Kidney tubule cell (primary cell): Measurements from ENCODE around the gene CAMTA1.
A peak's percentile ranks its signal among the peaks of the same experiment; 100 is the strongest.

Experiments used
- DNase-seq: peaks from one replicate; pipeline ENCODE4 v3.0.0-alpha.2; 2018; ENCODE audit warnings: low spot score

CAMTA1 gene

DNA sequence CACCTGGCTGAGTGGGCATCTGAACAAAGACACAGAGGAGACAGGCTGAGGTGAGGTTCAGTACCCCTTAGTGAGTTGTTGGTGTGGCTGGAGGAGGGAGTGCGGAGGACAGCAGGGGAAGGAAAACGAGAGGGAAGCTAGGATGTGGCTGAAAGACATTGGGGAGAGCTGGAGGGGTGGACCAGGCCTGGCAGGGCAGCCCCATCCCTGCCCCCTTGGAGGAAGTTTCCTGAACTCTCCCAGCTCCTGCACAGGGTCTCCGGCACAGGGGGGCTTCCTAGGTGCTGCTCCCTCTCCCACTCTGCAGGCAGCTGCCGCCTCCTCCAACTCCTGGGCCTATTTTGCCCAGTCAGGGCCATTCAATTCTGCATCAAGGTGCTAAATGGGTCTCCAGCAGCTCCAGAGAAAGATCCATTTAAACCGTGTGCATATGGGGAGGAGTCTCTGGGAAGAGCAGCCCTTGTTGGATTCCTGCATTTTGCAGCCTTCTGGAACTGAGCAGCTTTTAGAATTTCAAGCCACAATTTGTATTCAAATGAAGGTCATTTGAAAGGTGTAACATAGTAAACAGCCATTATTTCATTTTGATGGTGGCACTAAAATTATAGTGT is 193.9 kb downstream of the CAMTA1 start:
- DNase-seq = no peak

DNA sequence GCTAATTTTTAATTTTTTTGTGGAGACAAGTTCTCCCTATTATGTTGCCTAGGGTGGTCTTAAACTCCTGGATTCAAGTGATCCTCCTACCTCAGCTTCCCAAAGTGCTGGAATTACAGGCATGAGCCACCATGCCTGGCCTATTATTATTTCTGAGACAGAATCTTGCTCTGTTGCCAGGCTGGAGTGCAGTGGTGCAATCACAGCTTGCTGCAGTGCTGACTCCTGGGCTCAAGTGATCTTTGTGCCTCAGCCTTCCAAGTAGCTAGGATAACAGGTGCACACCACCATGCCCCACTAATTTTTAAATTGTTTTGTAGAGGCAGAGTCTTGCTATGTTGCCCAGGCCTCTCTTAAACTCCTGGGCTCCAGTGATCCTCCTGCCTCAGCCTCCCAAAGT is 196.3 kb downstream of the CAMTA1 start:
- no peak for DNase-seq

DNA sequence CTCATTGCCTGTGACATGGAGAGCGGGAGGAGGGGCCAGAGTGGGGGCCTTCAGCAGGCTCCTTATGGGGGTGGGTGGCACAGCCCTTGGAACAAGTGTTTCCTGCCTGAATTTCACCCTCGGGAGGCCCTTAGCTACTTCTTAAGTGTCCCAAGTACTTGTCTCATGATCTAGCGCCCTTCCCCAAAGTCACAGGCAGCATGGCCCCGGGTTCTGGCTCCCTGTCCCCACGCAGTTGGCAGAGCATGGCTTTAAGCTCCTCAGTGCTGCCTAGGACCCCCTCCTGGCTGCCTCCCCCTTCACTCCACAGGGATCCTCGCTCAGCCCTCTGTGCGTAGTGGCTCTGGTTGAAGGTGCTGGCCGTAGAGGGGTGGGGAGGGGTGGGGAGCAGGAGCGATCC is 197.2 kb downstream of the CAMTA1 start:
- no peak for DNase-seq

DNA sequence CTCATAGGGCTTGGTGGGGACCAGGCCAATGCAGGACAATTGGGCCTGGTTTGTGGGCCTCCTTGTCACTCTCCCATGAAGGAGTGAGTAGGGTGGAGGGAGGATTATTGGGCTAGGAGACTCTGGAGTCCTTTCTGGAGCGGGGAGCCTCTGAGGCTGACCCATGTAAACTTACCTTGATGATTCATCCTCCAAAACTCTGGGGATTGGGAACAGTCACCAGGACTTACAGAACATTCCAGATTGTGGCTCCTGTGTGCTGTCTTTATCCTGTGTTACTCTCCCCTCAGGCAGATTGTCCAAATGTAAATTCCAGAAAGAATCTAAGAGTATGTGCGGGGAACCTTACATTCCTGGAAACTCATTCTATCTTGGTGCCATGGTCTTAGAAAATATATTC is 197.6 kb downstream of the CAMTA1 start:
- peak; percentile 59 for DNase-seq

DNA sequence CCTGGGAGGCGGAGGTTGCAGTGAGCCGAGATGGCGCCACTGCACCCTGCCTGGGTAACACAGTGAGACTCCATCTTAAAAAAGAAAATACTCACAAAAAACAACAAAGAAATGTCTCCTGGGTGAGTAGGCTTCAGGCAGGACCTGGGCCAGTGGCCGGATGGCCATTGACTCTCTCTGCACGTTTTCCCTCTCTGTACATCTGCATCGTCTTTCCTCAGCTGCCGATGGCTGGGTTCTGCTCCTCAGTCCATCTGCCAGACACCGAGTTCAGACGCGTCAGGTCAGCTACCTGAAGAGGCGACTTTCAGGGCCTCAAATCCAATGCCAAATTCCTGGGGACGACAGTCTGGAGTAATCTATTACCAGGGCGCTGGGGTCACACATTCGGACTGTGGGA is 199.3 kb downstream of the CAMTA1 start:
- DNase-seq = no peak

DNA sequence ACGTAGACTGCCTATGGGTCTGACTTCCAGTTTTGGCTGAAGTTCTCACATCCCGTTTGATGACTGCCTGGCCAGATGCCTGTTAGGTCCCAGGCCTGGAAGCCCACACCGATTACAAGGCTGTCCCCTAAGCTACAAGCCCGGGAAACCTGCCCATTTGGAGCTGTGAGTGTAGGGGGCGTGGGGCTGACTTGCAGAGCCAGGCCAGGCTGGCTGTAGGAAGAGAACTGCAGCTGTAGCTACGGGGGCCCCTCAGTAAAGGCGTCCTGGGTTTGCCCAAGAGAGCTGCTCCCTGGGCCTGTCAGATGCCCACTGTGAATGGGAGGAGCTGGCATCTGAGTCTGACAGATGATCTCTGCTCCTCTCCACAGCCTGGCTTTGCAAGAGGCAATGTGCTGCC is 199.7 kb downstream of the CAMTA1 start:
- no peak for DNase-seq

DNA sequence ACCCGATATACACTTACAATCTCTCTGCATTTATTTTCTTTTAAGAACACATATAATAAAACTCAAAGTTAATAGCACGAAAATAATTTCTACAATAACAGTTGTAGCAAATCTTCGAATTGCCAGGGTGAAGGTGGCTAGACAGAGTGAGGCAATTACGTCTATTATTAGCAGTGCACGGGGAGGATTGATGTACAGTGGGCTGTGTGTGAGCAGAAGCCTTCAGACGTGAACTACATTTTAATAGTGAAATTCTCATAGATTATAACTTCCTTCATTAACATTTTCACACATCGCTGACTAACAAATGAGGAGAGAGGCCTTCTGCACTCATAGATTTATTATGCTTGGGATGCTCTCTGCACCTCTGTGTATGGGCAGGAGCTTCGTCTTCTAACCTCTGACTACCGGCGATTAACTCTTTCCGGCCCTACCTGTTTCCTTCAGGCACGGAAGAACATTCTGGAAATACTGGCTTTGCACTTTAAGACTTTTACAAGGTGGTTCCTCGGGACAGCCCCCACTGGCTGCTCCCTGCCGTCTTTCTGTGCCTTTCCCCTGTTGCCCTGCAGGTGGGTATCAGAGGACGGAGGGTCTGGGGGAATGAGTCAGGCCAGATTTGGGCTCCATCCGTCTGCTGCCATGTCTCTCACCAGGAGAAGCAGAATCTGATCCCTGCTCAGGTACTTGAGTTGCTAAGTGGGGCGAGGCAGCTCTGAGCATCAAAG is 200.5 kb downstream of the CAMTA1 start:
- DNase-seq = no peak

DNA sequence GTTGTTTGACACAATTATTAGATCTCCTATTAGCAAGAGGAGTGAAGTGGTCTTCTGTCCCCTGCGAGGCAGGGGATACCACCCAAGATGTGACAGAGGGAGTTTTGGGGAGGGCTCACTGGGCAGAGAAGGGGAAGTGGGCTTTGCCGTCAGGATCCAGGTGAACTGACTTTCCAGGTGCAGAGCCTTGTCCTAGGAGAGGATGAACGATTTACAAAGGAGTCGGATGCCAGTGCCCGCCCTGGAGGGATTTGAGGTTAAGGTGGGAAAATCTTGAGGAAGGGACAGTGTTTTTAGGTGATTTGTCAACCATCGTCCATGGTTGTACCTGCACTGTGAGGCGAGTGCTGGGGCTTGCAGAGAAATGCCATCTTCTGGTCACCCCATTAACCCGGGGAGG is 201.0 kb downstream of the CAMTA1 start:
- DNase-seq = no peak

DNA sequence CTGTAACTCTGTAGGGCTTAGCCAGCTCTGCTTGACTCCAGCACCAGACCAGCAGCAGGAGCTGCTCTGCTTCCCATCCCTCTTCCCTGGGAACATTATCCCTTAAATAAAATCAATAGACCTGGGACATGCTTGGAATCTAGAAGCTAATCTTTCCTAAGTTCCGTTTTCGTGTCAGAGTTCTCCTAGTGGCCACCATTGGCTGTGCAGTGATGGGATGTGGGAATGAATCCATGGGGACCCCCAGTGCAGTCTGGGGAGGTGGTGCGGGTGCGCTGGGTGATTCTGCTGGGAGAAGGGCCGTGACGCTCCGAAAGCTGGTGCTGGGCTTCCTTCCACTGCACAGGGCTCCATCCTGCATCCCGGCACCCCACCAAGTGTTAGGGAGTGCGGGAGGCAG is 202.7 kb downstream of the CAMTA1 start:
- DNase-seq = no peak

DNA sequence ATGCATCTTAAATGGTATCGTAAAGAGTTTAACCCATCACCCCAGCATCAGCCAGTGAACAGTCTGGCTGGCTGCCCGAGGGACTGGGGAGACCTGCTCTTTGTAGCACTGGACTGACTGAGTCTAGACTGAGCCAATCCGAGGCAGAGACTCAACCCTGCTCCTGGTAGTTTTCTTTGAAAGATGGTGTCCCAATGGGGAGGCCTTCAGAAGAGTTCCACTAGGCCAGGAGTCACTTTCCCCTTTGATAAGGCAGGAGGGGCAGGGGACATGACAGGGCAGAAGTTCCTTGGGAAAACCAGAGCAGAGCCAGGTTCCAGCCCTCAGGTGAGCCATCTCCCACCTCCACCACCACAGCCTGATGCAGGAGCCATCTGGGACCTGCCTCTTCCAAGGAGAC is 203.5 kb downstream of the CAMTA1 start:
- DNase-seq = no peak

DNA sequence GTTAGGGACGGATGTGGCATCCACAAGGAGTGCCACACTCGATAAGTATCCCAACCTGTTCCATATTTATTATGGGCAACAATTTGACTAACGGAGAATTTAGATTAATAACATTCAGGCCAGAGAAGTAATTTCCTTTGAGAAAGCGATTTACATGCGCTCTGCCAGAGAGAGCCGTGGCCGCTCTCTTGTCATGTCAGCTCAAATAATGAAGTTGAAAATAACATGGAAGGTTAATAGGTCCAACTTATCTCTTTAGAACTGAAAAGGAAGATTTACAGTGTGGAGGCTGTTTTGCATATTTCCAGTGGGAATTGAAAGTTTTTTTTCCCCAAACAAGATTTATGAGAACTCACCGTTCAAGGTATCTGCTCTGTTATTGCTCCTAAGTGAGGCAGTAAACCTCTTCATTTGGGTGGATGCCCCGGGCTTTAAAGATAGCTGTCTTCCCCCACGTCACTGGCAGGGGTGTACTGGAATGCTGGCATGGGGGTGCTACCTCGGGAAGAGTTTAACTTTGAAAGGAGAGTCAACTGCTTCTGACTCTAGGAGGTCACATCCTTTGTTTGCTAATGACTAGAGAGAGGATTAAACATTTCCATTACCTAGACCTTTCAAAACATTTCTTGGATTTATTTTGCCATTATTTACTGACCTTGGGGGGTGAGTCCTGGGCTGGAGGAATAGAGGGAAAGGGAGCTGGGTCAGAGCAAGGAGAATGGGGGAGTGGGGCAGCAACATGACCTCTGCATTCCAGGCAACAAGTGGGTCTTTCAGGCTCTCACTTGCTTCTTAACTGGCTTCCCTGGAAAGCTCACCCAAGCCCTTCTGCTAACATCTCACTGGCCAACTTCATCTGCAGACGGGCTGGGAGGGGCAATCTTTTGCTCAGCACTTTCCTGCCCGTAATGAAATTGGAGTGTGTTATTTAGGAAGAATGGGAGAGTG is 204.2 kb downstream of the CAMTA1 start:
- no peak for DNase-seq

DNA sequence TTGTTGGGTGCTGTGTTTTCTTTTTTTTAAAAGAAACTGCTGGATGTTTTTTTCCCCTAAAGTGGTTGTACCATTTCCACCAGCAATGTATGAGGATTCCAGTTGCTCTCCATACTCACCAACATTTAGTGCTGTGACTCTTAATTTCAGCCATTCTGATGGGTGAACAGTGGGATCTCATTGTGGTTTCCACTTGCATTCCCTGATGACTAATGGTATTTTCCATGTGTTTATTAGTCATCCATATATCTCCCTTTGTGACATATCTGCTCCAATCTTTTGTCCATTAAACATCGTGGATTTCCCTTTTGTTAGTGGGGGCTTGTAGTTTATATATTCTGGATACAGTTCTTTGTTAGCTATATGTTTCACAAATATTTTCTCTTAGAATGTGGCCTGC is 206.0 kb downstream of the CAMTA1 start:
- DNase-seq = peak; percentile 87

DNA sequence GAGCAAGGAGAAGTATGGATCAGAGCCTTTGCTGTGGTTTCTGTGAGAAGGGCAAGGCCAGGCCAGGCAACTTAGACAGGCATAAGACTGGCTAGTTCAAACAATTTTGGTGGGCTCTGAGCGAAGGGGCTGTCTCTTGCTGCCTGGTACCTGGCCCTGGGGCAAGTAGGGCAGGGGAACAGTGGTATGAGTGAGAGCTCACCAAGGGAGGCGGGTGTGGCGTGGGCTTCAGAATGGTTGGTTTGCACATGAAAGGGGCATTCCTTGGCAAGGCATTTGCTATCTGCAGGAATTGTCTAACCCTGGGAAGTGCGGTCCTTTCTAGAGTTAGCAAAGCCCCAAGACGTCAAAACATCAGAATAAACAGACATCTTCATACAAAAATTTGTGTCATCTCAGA is 210.5 kb downstream of the CAMTA1 start:
- no peak for DNase-seq

DNA sequence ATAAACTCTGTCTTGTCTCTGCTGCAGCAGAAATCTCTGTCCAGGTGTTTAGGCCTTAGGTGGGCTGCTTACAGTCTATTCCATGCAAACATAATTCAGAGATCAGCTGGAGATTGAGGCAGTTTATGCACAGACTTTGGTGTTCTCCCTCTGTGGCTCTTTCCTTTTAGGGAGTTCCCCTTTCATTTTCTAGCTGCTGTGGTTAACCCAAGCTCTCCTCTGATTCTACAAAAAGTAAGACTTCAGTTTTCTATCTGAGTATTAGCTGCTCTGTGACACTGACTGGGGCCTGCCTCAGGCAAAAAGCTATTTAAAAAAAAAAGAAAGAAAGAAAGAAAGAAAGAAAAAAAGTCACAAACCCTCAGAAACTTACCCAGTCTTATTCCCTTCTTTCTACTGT is 211.1 kb downstream of the CAMTA1 start:
- no peak for DNase-seq

DNA sequence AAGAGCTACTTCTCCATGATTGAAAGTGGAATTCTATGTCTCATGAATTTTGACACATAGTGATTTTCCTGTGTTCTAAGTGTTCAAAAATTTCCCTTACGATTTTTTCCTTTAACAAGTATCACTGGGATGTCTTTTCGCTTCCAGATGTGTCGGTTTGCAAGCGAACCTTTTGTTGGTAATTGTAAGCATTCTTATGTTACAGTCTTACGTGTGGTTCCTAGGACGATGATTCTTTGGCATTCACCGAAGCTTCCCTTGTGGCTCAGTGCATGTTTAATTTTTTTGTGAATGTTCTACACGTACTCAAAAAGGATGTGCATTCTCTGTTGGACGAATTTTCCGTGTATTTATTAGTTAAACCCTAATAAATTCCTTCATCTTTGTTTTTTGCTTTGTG is 211.6 kb downstream of the CAMTA1 start:
- DNase-seq = no peak

DNA sequence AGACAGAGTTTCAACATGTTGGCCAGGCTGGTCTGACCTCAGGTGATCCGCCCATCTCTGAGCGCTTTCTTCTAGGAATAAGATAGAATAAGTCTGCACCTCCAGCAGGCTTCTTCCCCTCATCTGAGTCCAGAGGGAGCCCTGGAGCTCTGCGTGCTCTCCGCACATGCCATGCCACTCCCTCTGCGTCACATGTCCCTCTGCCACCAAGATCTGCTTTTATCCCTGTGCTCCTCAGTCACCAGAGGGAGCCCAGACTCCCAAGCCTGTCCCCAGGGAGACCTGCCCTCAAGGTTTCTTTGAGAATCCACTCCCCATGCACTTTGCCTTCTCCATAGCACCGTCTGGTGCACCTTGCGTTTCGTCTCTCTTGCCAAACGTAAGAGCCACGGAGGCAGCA is 213.0 kb downstream of the CAMTA1 start:
- no peak for DNase-seq

DNA sequence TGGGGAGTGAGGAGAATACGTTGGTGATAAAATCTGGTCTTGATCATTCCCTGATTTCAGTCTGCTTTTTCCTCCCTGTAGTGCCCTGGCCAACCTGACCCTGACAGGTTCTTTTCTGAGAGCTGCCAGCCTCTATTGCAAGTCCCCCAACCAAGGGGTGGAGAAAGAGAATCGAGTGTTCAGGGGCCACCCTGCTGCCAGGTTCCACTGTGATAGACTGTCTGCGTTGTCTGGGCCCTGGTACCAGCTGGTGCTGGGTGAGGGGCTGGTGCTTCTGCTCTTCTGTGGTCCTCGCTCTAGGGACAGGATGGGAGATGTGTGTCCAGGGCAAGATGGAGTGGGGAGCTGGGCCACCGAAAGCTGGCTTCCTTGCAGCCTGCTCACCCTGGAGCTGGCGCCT is 214.6 kb downstream of the CAMTA1 start:
- no peak for DNase-seq

DNA sequence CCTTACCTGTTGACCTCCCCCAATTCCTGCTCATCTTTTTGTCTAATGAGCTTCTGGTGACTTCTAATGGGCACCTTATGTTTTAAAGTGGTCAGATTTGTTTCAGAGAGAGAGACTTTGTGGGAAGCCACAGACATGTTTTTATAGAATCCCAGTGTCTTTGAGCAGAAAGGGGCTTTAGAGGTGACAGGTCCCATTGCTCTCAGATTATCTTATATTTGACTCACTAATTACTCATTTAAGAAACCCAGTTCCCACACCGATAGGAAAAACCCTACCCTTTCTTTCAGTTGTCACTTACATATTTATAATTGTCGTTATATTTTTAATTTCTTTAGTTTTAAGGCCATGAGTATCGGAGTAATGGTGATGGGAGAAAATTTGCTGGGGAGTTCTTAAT is 215.5 kb downstream of the CAMTA1 start:
- no peak for DNase-seq

DNA sequence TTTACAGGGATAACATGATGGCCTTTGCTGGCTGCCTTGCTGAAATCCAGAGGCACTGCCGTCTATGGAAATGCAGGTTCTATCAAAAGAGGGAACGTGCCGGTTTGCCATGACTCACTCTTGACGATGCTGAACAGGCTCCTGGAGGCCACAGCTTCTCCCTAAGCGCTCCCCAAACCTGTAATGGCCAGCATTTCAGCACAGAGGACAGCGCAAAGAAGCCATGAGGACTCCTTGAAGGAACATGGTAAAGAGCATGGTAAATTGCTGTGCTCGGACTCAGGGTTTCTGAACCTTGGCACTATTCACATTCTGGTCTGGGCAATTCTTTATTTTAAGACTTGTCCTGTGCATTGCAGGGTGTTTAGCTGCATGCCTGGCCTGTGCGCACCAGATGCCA is 217.5 kb downstream of the CAMTA1 start:
- DNase-seq = no peak

DNA sequence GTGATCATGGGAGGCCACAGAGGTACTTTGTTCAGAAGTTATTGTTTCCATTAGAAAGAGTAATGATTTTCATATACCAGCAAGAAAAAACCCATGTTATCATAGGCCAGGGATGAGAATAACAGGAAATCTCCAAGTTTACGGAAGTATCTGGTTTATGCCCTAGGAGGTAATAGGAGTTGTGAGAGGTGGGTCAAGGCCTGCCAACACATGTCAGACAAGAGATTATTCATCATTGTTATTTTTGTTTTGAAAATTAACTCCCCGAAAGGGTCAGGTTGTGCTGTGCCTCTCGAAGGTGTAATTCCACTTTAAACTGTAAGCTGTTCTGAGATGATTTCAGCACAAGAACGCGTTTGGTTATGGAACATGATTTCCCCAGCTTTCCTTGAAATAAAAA is 218.4 kb downstream of the CAMTA1 start:
- DNase-seq = no peak

DNA sequence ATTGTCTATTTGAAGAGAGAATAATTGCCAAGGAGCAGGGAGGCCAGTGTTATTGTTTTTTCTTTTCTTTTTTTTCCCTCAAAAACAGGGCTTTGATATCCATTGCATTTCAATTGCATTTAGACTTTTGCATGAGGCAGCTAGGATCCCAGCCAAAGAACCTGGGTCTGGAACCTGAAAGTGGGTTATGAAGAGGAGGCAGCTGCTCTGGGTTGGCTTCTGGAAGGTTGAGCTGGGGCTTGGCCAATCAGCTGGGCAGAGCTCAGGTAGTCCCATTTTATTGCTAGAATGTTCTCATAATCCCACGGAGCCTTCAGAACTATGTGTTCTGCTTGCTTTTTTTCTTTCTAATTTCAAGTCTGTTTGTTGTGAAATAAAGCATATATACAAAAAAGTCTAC is 218.9 kb downstream of the CAMTA1 start:
- DNase-seq = no peak

DNA sequence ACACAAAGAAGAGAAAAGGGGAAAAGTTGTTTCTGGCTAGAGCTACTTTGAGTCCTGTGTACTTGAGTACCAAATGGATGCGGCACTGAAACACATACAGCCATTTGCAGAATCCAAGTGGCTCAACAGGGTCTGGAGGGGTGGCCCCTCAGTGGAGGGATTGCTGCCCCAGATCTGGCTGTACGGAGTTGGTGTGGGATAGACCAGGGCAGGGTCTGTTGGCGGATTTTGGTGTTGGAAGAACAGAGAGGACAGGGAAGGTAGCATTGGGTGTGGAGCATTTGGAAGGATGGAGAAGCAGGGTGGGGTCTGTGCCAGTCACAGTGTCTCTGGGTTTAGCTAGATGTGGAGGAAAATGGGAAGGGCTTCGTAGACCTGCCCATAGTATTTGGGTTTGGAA is 220.5 kb downstream of the CAMTA1 start:
- DNase-seq = no peak
